Skeletal muscle satellite cell (primary cell): Measurements from ENCODE around the gene HS3ST2.

Source experiments
- H3K27me3 ChIP-seq: 2 replicates; pipeline ENCODE4 v1.7.0; 2013; ENCODE audit warnings: low read length; ENCODE audit not compliant: control insufficient read depth, insufficient read depth
- H3K36me3 ChIP-seq: 2 replicates; pipeline ENCODE4 v1.7.0; 2013; ENCODE audit warnings: mild to moderate bottlenecking, control low read depth, low read length; ENCODE audit not compliant: insufficient read depth
- H3K4me1 ChIP-seq: 2 replicates; pipeline ENCODE4 v1.7.0; 2013; ENCODE audit warnings: low read length; ENCODE audit not compliant: control insufficient read depth, insufficient read depth
- H3K4me2 ChIP-seq: 2 replicates; pipeline ENCODE4 v1.7.0; 2013; ENCODE audit warnings: mild to moderate bottlenecking, low read length
- H3K4me3 ChIP-seq: 2 replicates; pipeline ENCODE4 v1.7.0; 2013; ENCODE audit warnings: low read length
- H3K9ac ChIP-seq: 2 replicates; pipeline ENCODE4 v1.7.0; 2013; ENCODE audit warnings: mild to moderate bottlenecking, low read depth, low read length, moderate library complexity
- H3K9me3 ChIP-seq: replicated peaks from 2 replicates; pipeline ENCODE4 v1.7.0; 2013; ENCODE audit warnings: mild to moderate bottlenecking, control low read depth, low read length

Gene HS3ST2

DNA sequence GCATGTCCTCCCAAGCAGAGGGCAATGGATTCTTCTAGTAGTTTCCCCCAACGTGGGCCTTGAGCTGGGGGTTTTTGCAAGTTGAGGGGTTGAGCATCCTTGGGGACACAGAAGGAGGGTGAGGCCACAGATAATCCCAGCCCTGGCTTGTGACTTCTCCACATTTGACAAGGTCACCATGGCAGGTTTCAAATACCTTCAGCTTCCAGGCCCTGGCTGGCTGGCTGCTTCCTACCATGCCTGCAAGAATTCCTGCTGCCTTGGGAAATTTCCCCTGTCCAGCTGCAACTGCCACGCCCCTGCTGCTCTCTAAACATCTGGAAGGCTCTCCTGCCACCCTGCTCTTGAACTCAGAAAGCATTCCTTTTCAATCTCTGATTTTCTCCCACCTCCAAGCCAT is 41.3 kb downstream of the HS3ST2 start:
- Histone ChIP-seq H3K9me3 (no peaks in the 10 kb centered on the region), H3K4me1 (no peaks in the 10 kb centered on the region), H3K36me3 (no peaks in the 10 kb centered on the region), H3K4me2 (no peak overlapping the region), H3K4me3 (no peak overlapping the region), H3K9ac (no peak overlapping the region), H3K27me3 (no peaks in the 10 kb centered on the region)

DNA sequence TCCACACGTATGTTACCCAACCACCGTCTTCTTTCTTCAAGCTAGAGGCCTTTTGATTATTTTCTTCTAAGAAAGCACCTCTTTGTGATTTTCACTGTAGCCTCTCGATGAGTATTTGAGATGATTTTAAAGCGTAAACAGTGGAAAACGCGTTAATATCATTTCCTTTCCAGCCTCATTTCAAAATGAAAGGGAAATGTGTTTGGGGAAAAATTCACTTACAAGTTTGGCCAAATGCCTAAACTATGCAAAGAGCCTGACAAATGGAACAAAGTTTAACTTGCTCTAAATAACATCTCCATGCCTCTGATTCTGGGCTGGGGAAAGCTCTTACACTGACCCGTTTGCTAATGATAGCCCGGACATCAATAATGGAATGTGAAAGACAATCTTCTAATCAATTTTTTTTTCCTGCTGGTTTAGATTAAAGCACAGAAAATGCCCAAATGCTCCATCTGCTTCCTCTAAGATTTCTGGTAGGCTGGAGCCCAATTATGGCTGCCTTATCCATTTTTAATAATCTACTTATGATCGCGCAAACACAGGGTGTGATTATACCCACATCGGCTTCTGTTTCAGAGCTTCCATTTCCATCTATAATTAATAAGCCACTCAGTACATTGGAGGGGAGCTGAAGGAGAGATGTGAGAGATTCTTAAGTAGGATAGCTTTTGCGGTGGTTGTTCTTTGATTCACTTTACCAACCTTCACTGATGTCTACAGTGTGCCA is 43.5 kb downstream of the HS3ST2 start:
- Histone ChIP-seq H3K9ac (no peak overlapping the region), H3K27me3 (no peaks in the 10 kb centered on the region), H3K4me1 (no peaks in the 10 kb centered on the region), H3K36me3 (no peaks in the 10 kb centered on the region), H3K9me3 (no peaks in the 10 kb centered on the region), H3K4me3 (no peak overlapping the region), H3K4me2 (no peak overlapping the region)

DNA sequence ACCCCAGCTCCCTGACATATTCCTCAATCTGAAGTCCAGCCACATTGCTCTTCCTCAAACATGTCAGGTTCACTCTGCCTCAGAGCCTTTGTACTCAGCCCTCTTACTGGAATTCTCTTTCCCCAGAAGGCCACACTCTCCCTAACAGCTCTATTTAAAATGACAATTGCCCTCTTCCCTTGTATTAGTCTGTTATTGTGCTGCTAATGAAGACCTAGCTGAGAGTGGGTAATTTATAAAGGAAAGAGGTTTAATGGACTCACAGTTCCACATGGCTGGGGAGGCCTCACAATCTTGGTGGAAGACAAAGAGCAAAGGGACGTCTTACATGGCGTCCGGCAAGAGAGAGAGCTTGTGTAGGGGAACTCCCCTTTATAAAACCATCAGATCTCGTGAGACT is 46.0 kb downstream of the HS3ST2 start:
- H3K36me3 ChIP-seq = no peaks in the 10 kb centered on the region
- no peak overlapping the region for H3K4me3 ChIP-seq
- no peaks in the 10 kb centered on the region for H3K4me1 ChIP-seq
- H3K27me3 ChIP-seq = no peaks in the 10 kb centered on the region
- no peaks in the 10 kb centered on the region for H3K9me3 ChIP-seq
- no peak overlapping the region for H3K9ac ChIP-seq
- H3K4me2 ChIP-seq = no peak overlapping the region

DNA sequence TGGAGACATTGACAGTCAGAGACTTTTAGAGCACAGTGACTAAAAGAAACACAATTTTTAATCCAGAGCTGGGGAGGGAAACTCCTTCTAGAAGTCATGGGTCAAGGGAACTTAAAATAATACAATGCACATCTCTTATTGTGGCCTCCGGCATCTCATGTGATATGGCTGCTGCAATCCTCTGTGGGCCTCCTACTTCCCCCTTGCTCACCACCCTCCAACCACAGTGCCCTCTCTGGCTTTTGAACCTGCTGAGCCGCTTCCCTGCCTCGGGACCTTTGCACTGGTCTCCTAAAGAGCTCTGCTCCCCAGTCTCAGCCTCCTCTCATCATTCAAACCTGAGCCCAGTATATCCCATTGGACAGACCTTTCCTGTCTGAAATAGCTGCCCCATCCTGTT is 47.6 kb downstream of the HS3ST2 start:
- Histone ChIP-seq H3K4me3 (no peak overlapping the region), H3K4me1 (no peaks in the 10 kb centered on the region), H3K36me3 (no peaks in the 10 kb centered on the region), H3K4me2 (no peak overlapping the region), H3K27me3 (no peaks in the 10 kb centered on the region), H3K9me3 (no peaks in the 10 kb centered on the region), H3K9ac (no peak overlapping the region)

DNA sequence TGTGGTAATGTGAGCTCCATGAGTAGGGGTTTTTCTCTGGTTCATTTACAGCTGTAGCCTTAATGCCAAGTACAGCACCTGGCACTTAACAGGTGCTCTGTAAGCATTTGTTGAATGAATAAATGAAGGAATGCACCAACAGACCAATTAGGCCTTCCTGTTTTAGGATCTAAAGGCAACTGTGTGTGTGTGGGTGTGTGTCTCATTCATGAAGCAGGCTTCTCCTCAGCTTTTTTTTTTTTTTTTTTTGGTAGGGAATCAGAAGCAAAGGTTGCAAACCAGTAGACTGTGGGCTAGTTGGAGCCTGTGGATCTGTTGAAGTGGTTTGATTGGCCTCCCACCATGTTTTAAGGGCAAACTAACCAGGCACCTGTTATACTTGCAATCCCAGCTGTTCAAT is 48.1 kb downstream of the HS3ST2 start:
- Histone ChIP-seq H3K4me1 (no peaks in the 10 kb centered on the region), H3K4me3 (no peak overlapping the region), H3K36me3 (no peaks in the 10 kb centered on the region), H3K27me3 (no peaks in the 10 kb centered on the region), H3K4me2 (no peak overlapping the region), H3K9ac (no peak overlapping the region), H3K9me3 (no peaks in the 10 kb centered on the region)

DNA sequence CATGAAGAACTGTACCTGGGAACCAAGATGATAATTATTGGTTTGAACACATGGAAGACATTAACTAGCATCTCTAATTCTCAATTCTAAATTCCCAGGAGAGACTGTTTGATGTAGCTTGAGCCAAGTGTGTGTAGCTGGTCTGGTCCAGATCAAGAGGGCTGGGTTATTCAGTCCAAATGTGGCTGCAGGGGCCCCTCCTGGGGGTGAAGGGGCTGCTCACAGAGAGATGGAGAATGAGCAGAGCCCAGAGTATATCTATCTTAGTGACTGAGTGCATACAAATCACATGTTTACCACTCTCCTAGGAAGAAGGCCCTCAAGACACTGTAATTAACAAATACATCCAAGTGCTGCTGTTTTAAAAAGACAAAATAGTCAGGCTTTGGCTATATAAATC is 50.4 kb downstream of the HS3ST2 start:
- Histone ChIP-seq H3K9me3 (no peaks in the 10 kb centered on the region), H3K4me3 (no peak overlapping the region), H3K9ac (no peak overlapping the region), H3K4me2 (no peak overlapping the region), H3K27me3 (no peaks in the 10 kb centered on the region), H3K36me3 (no peaks in the 10 kb centered on the region), H3K4me1 (no peaks in the 10 kb centered on the region)

DNA sequence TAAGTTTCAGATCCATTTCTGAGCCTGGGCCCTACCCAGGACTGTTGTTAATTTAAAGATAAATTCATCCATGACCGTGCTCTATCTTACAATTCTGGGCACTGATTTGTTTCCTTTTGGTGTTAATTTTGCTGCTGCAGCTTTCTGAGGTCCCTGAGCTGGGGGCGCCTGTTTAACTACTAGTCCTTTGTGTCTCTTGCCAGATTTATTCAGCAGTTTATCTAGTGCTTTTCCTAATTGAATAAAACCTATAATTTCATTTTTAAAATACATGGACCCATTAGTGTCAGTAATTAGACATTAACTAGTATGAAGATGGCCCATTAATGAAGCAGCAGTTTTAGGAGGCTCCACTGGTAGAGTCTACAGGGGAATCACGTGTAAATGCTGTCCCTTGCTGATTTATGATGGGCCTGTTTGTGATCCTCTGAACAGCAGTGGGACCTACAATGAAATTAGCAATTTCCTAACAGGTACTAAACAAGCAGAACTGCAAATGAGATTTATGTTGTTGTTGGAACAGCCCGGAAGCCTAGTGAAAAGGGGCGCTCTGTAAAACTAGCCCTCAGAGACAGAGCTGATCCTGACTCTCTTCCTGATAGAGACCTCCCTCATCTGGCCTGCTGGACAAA is 54.7 kb downstream of the HS3ST2 start:
- H3K4me1 ChIP-seq = no peaks in the 10 kb centered on the region
- H3K9me3 ChIP-seq = no peaks in the 10 kb centered on the region
- H3K9ac ChIP-seq = no peak overlapping the region
- H3K4me2 ChIP-seq = no peak overlapping the region
- H3K27me3 ChIP-seq = no peaks in the 10 kb centered on the region
- H3K36me3 ChIP-seq = no peaks in the 10 kb centered on the region
- H3K4me3 ChIP-seq = no peak overlapping the region

DNA sequence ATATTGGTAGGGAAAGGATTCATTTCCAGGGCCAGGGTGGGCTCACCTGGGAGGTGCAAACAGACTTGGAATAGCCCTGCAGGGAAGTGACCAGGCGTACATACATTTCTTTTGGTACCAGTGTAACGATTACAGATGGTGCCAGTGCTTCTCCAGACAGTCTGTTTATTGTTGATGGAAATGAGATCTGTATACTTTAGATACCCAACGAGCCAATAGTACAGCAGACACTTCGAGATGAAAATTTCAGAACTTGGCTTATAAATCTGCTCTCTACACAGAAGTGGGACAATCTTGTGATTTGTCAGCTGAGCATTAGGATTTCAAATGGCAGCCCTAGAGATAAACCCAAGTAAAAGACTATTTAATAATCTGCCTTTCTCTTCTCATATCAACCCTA is 57.9 kb downstream of the HS3ST2 start:
- Histone ChIP-seq H3K4me2 (no peak overlapping the region), H3K36me3 (no peaks in the 10 kb centered on the region)

DNA sequence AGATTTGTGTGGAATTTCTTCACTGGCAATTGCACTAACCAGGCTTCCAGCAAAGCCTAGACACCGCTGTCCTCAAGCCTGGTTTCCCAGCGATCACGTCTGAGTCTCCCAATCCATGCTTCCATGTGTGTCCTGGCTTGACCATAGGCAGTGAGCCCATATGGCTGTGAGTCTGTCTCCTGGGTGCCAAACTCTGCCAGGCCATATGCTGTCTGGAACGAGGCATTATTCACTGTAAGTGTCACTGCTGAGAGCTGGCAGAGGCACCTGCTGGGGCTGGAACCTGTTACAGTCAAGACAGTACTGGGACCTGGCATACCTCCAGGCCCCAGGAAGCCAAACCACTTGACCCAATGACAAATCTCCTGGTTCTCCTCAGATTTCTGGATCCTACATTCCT is 60.4 kb downstream of the HS3ST2 start:
- Histone ChIP-seq H3K4me3 (no peak overlapping the region), H3K9ac (no peak overlapping the region), H3K27me3 (no peaks in the 10 kb centered on the region), H3K36me3 (no peaks in the 10 kb centered on the region), H3K4me1 (no peaks in the 10 kb centered on the region), H3K9me3 (no peaks in the 10 kb centered on the region), H3K4me2 (no peak overlapping the region)

More for the DNA sequence above, 57.9 kb downstream of the HS3ST2 start:
- H3K4me1 ChIP-seq = no peaks in the 10 kb centered on the region
- H3K9ac ChIP-seq = no peak overlapping the region
- H3K9me3 ChIP-seq = no peaks in the 10 kb centered on the region
- H3K27me3 ChIP-seq = no peaks in the 10 kb centered on the region
- H3K4me3 ChIP-seq = no peak overlapping the region

DNA sequence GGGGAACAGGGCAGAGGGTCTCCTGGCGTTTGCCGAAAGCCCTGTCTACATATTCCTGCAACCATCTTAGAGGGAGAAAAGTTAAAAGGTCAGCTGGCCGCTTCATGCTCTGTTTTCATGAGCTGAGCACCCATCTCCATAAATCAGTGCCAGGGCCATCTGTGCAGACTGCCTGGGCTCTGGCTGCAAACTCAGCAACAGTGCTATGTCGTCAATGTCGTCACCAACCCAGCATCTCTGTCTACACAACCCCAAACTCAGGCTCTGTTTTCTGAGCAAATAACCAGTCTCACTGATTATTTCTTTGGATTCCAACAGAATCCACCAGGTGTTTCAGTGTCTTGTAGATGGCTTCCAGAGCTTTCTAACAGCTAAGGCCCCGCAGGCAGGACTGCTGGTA is 65.0 kb downstream of the HS3ST2 start:
- no peak overlapping the region for H3K4me2 ChIP-seq
- H3K9me3 ChIP-seq = no peaks in the 10 kb centered on the region
- peaks cover 3% of the 10 kb centered on the region for H3K27me3 ChIP-seq
- H3K4me1 ChIP-seq = no peaks in the 10 kb centered on the region
- no peak overlapping the region for H3K9ac ChIP-seq
- H3K4me3 ChIP-seq = no peak overlapping the region
- no peaks in the 10 kb centered on the region for H3K36me3 ChIP-seq

DNA sequence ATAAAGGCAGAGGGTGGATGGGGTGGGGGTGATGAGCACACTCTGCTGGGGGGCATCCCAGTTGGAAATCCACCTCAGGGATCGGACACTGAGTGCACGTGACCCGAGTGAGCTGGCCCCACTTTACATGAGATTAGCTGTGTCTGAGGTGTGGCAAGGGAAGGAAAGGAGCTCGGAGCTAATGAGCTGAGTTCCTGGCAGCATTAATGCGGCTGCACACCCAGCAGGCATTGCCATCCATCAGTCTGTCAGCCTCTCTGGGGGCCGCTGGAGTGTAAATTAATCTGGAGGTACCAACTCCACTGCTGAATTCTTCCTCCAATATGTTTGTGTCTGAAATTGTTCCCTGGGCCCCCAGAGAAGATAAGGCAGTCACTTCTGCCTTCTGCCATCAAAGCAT is 65.5 kb downstream of the HS3ST2 start:
- H3K36me3 ChIP-seq = no peaks in the 10 kb centered on the region
- no peaks in the 10 kb centered on the region for H3K4me1 ChIP-seq
- H3K4me3 ChIP-seq = no peak overlapping the region
- H3K9me3 ChIP-seq = no peaks in the 10 kb centered on the region
- H3K27me3 ChIP-seq = peaks cover 3% of the 10 kb centered on the region
- no peak overlapping the region for H3K9ac ChIP-seq
- no peak overlapping the region for H3K4me2 ChIP-seq

DNA sequence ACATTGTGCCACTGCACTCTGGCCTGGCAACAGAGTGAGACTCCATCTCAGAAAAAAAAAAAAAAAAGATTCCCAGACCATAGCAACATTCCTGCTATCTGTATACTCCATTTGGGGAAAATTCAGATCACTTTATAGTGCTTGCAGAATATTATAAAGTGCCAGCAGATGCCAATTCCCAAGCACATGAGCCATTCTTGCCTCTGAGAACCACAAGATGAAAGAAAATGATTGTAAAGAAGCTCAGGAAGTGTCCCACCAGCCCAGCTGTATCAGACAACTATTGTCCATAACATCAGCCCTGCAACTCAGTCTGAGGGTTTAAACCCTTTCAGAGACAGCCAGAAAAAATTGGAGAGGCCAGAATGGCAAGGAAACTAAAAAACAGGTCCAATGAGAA is 69.0 kb downstream of the HS3ST2 start:
- Histone ChIP-seq H3K4me1 (no peaks in the 10 kb centered on the region), H3K4me3 (no peak overlapping the region), H3K27me3 (peaks cover 3% of the 10 kb centered on the region), H3K4me2 (no peak overlapping the region), H3K9me3 (no peaks in the 10 kb centered on the region), H3K36me3 (no peaks in the 10 kb centered on the region), H3K9ac (no peak overlapping the region)
